Esophagus squamous epithelium (tissue), 5 donors: ENCODE results near the gene PTPN1. TPM values are rescaled to one million over a fixed set of nuclear protein-coding genes. Genes with fewer than 3 reads are reported as not detected.

ENCODE experiments used
- DNase-seq: peaks from one replicate; lab custom pipeline; 2025; lab: John Stamatoyannopoulos, UW
- H3K27ac ChIP-seq, 4 donors: fragments of 200-600 bp; sonication (generic); one replicate each; pipeline ENCODE4 v1.5.1; 2016 to 2019; ENCODE audit warnings: mild to moderate bottlenecking in 1 of 4
- H3K27me3 ChIP-seq, 4 donors: fragments of 200-600 bp; sonication (generic); 1 replicate in 3 of 4; 2 replicates in 1 of 4; pipeline versions ENCODE4 v1.5.1 to v1.6.0; 2017 to 2021; ENCODE audit warnings: antibody characterized with exemption in 1 of 4
- H3K36me3 ChIP-seq, 3 donors: fragments of 200-600 bp; sonication (generic); one replicate each; pipeline ENCODE4 v1.5.1; 2016 to 2019
- H3K4me1 ChIP-seq, 3 donors: fragments of 200-600 bp; sonication (generic); one replicate each; pipeline ENCODE4 v1.5.1; 2017 to 2019
- H3K4me3 ChIP-seq, 4 donors: fragments of 200-600 bp; sonication (generic); 1 replicate in 3 of 4; 2 replicates in 1 of 4; pipeline ENCODE4 v1.5.1; 2016 to 2019; ENCODE audit warnings: mild to moderate bottlenecking in 2 of 4, moderate library complexity in 1 of 4
- H3K9me3 ChIP-seq, 3 donors: fragments of 200-600 bp; sonication (generic); one replicate each; pipeline ENCODE4 v1.5.1; 2016 to 2019
- CTCF ChIP-seq, 6 experiments: fragments of 450-650 bp in 4 of 6; fragments of 200-600 bp in 2 of 6; sonication (generic) in 2 of 6; IDR thresholded peaks; one replicate each; pipeline ENCODE4 v1.5.1; 2016 to 2019; ENCODE audit warnings: antibody characterized with exemption in 6 of 6, mild to moderate bottlenecking in 4 of 6, moderate library complexity in 4 of 6
- POLR2A ChIP-seq, 4 donors: fragments of 450-650 bp; IDR thresholded peaks; one replicate each; pipeline ENCODE4 v1.6.1; 2017; ENCODE audit warnings: antibody characterized with exemption in 4 of 4, mild to moderate bottlenecking in 4 of 4, moderate library complexity in 3 of 4
- WGBS, 2 donors: methylation state at CpG; one replicate each; pipeline ENCODE4 v1.1.5; 2018; 5-methylcytosine and 5-hydroxymethylcytosine counted together
- intact Hi-C: fragments of 100-400 bp; cut with DNase I; formaldehyde crosslinking; loops from one replicate; pipeline ENCODE4 v1.15.0; 2022
- total RNA-seq, 4 donors: library from RNA; depleted of rRNA; stranded (reverse); fragments of >200 nt; gene quantifications; one replicate each; pipeline ENCODE4 v1.1.0, GENCODE V29; 2016
- donor health status: DM: yes; HTN: yes; CAD: no.

PTPN1 gene
- total RNA-seq, 4 donors from 2014 or later = 23.6 to 30.6 (median 29.0) TPM

GRCh38 chr20:50588034-50588736 lies 78.0 kb downstream of the PTPN1 start:
- H3K4me1 ChIP-seq = peaks cover 7 to 53% (median 25%) of the 10 kb centered on the region in 3 donors
- peak; percentile 86 to 95 (median 92) for TF ChIP-seq CTCF (IDR thresholded peaks at IDR 0.05)
- TF ChIP-seq POLR2A (IDR thresholded peaks at IDR 0.05) = no peak
- no peak for DNase-seq

GRCh38 chr20:50589548-50590347 lies 79.6 kb downstream of the PTPN1 start:
- H3K4me1 ChIP-seq = peaks cover 7 to 39% (median 18%) of the 10 kb centered on the region in 3 donors
- H3K27ac ChIP-seq = no peak overlapping the region
- H3K36me3 ChIP-seq = peaks cover 0 to 47% (median 9%) of the 10 kb centered on the region in 3 donors
- H3K9me3 ChIP-seq = no peaks in the 10 kb centered on the region
- H3K4me3 ChIP-seq = no peak overlapping the region
- TF ChIP-seq POLR2A (IDR thresholded peaks at IDR 0.05) (no peak), CTCF (IDR thresholded peaks at IDR 0.05) (no peak)
- H3K27me3 ChIP-seq = peaks cover 0 to 6% (median 0%) of the 10 kb centered on the region in 4 donors
- DNase-seq = no peak
- WGBS, 2 donors = 88 to 90% methylated on average over 14 to 17 of the region's 20 CpGs
- intact Hi-C loops = no loop called here

More at GRCh38 chr20:50588034-50588736, 78.0 kb downstream of the PTPN1 start:
- Histone ChIP-seq H3K9me3 (no peaks in the 10 kb centered on the region), H3K27me3 (no peaks in the 10 kb centered on the region), H3K4me3 (no peak overlapping the region), H3K36me3 (peaks cover 9 to 62% (median 20%) of the 10 kb centered on the region in 3 donors), H3K27ac (peak overlapping the region in 3 of 4 donors; percentile 7 to 80 (median 65))
- intact Hi-C loops = no loop called here
- 31 to 37% methylated on average over 9 to 12 of the region's 12 CpGs for WGBS, 2 donors

GRCh38 chr20:50590348-50590664 lies 80.1 kb downstream of the PTPN1 start:
- TF ChIP-seq POLR2A (IDR thresholded peaks at IDR 0.05) (no peak), CTCF (IDR thresholded peaks at IDR 0.05) (no peak)
- intact Hi-C loops = no loop called here
- peaks cover 0 to 42% (median 9%) of the 10 kb centered on the region in 3 donors for H3K36me3 ChIP-seq
- peaks cover 7 to 41% (median 18%) of the 10 kb centered on the region in 3 donors for H3K4me1 ChIP-seq
- no peak overlapping the region for H3K27ac ChIP-seq
- peaks cover 0 to 12% (median 0%) of the 10 kb centered on the region in 4 donors for H3K27me3 ChIP-seq
- WGBS, 2 donors = 96 to 100% methylated on average over 3 to 5 of the region's 11 CpGs
- no peaks in the 10 kb centered on the region for H3K9me3 ChIP-seq
- DNase-seq = no peak
- H3K4me3 ChIP-seq = no peak overlapping the region

GRCh38 chr20:50591233-50591852 lies 81.2 kb downstream of the PTPN1 start:
- no peak overlapping the region for H3K27ac ChIP-seq
- H3K9me3 ChIP-seq = no peaks in the 10 kb centered on the region
- intact Hi-C loops = no loop called here
- TF ChIP-seq CTCF (IDR thresholded peaks at IDR 0.05) = no peak
- no peak for TF ChIP-seq POLR2A (IDR thresholded peaks at IDR 0.05)
- H3K4me1 ChIP-seq = peaks cover 7 to 51% (median 23%) of the 10 kb centered on the region in 3 donors
- peaks cover 0 to 32% (median 4%) of the 10 kb centered on the region in 3 donors for H3K36me3 ChIP-seq
- DNase-seq = no peak
- no peak overlapping the region for H3K4me3 ChIP-seq
- 79 to 89% methylated on average over 5 of the region's 5 CpGs for WGBS, 2 donors
- peaks cover 0 to 22% (median 0%) of the 10 kb centered on the region in 4 donors for H3K27me3 ChIP-seq
